ENCODE data around the gene IFT172. TPM values are rescaled to one million over a fixed set of nuclear protein-coding genes. Genes with fewer than 3 reads are reported as not detected.

The IFT172 gene
- total RNA-seq, 6 experiments from 2014 or later = 9.8 to 15.2 (median 13.2) TPM

DNA sequence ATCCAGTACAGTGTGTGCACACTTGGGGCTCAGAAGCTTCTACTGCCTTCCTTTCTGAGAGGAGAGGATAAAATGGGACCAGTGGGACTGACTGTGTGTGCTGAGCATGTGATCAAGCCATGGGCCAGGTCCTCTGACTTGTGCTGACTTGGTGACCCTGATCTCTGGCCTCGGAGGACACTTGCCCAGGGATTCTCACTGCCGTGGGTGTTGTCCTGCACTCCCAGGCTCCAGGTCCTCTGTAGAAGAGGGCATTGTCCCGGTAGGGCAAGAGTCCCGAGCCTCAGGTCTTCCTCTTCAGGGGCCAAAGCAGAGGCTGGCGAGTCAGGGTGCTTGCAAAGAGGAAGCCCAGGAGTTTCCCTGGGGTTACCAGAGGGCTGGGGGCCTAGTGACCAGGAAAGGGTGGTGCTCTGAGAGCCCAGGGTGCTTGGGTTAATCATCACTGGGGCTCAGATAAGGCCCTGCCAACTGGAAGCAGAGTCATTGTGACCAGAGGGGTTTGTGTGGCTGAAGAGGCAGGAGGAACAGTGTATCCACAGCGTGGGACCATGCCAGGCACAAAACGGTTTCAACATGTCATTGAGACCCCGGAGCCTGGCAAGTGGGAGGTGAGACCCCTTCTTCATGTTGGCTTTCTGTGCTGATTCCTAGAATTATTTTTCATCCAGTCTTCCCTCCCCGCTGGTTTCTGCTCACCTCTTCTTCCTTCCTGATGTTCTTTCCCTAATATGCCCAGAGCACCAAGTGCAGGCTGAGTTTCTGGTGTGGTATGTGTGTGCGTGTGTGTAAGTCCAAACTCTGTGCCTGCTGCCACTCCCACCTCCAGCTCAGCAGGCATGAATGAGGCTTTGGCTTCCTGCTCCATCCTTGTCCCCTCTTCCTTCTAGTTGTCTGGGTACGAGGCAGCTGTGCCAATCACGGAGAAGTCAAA is 7.1 kb upstream of the IFT172 start, which contains the start of gene GCKR:
Gene GCKR, plus strand, starts transcription at position 483 of the 931 bp plus-strand sequence. Its CDS starts 66 bp downstream, at position 549.
- H3K36me3 Mint-ChIP-seq (ENCODE audit: low read depth) = no peaks in the 10 kb centered on the region
- H3K27me3 Mint-ChIP-seq (ENCODE audit: insufficient read depth) = peaks cover 32% of the 10 kb centered on the region
- DNase-seq = peak; percentile 44
- H3K9me3 Mint-ChIP-seq = no peaks in the 10 kb centered on the region
- peaks cover 19% of the 10 kb centered on the region for H3K4me1 Mint-ChIP-seq (ENCODE audit: low read depth)
- peak within 1 kb of the TSS; percentile 80 for H3K4me3 Mint-ChIP-seq
- H3K27ac Mint-ChIP-seq = no peak within 1 kb of the TSS
- TF ChIP-seq, protein P1, sequence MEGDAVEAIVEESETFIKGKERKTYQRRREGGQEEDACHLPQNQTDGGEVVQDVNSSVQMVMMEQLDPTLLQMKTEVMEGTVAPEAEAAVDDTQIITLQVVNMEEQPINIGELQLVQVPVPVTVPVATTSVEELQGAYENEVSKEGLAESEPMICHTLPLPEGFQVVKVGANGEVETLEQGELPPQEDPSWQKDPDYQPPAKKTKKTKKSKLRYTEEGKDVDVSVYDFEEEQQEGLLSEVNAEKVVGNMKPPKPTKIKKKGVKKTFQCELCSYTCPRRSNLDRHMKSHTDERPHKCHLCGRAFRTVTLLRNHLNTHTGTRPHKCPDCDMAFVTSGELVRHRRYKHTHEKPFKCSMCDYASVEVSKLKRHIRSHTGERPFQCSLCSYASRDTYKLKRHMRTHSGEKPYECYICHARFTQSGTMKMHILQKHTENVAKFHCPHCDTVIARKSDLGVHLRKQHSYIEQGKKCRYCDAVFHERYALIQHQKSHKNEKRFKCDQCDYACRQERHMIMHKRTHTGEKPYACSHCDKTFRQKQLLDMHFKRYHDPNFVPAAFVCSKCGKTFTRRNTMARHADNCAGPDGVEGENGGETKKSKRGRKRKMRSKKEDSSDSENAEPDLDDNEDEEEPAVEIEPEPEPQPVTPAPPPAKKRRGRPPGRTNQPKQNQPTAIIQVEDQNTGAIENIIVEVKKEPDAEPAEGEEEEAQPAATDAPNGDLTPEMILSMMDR (IDR thresholded peaks at IDR 0.05) = no peak

DNA sequence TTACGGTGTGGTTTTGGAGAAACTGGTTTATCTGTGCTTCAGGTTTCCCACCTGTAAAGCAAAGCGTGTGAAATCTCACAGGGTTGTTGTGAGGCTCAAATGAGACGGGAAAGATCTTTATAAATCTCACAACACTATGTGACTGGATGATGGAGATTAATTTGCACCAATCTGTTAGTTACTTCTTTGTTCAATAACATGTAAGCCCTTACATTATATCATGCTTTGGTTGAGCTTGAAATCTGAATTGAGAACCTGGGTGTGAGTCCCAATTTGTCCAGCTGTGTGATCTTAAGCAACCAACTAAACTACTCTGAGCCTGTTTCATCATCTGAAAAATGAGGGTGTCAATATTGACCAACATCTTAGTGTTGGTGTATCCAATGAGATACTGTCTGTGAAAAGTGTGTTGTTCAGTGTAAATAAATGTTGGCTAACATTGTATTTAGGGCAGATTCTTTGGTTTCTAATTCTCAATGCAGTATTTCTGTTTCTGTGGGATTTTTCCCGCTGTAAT is 6.4 kb upstream of the IFT172 start:
- H3K9me3 Mint-ChIP-seq = no peaks in the 10 kb centered on the region
- H3K4me3 Mint-ChIP-seq = peak overlapping the region; percentile 80
- TF ChIP-seq, protein P1 (IDR thresholded peaks at IDR 0.05) = no peak
- no peak overlapping the region for H3K27ac Mint-ChIP-seq
- peaks cover 28% of the 10 kb centered on the region for H3K27me3 Mint-ChIP-seq (ENCODE audit: insufficient read depth)
- H3K36me3 Mint-ChIP-seq (ENCODE audit: low read depth) = no peaks in the 10 kb centered on the region
- H3K4me1 Mint-ChIP-seq (ENCODE audit: low read depth) = peaks cover 19% of the 10 kb centered on the region
- DNase-seq = no peak

DNA sequence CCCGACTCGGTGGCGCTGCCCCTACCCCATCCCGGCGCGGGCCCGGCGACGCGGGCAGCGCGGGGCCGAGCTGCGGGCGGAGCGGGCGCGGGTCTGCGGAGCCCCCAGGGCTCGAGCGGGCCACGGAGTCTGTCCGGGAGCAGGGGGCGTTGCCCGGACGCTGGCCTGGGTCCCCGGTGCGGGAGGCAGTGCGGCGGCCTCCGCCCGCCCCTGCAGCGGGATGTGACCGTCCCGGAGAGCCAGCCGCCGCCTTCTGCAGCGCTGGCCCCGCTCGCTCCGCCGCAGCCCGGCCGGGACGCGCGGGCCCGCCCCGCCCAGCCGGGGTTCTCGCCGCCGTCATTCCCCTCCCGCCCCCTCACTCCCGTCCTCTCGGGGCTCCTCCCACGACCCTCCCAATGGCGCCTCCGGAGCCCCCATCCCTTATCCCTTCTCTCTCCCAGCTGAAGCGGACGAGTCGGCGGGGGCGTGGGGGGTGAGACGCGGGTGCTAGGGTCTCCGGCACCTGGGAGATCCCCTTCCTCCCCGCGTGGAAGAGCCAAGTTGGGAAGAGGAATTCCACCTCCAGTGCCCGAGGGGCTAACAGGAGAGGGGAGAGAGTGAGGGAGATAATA is 5.5 kb upstream of the IFT172 start, which contains the start of gene FNDC4:
Gene FNDC4, minus strand, starts transcription at position 257 of the 611 bp plus-strand sequence. CDS start 521 bp downstream, outside the sequence.
- Mint-ChIP-seq H3K4me1 (ENCODE audit: low read depth) (peaks cover 23% of the 10 kb centered on the region), H3K9me3 (no peaks in the 10 kb centered on the region), H3K27me3 (ENCODE audit: insufficient read depth) (peaks cover 28% of the 10 kb centered on the region), H3K36me3 (ENCODE audit: low read depth) (no peaks in the 10 kb centered on the region), H3K27ac (no peak within 1 kb of the TSS), H3K4me3 (peak within 1 kb of the TSS; percentile 80)
- no peak for DNase-seq
- TF ChIP-seq, protein P1 (IDR thresholded peaks at IDR 0.05) = no peak

DNA sequence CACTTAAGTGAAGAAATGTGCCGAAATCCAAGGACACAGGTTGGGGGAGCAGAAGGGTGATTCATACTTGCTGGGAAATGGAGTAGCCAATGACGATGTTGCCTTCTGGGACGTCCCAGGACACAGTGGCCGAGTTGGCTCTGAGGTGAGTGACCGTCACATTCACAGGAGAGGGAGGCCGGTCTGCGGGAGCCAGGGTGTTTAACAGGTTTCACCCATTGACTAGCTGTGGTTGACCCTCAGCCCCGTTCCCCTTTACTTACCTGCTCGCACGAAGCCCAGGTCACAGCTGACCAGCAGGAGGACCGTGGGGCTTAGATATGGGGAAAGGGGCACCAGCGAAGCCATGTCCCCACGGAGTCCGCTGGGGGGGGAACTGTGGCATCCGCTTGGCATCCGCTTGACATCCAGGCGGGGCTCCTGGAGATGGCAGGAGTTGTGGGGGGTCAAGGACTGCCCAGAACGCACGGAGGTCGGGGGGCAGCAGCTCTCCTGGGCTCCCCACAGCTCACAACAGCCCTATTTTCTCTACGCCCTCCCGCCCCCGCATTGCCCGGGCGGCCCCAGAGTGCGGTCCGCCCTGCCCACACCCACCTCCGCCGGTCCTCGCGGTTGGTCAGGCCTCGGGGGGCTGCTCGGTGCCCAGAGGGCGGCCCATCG is 4.9 kb upstream of the IFT172 start:
- Mint-ChIP-seq H3K36me3 (ENCODE audit: low read depth) (no peaks in the 10 kb centered on the region), H3K27me3 (ENCODE audit: insufficient read depth) (peaks cover 28% of the 10 kb centered on the region), H3K27ac (no peak overlapping the region), H3K4me1 (ENCODE audit: low read depth) (peaks cover 29% of the 10 kb centered on the region), H3K4me3 (peak overlapping the region; percentile 76), H3K9me3 (no peaks in the 10 kb centered on the region)
- TF ChIP-seq, protein P1 (IDR thresholded peaks at IDR 0.05) = 0 out of 2 replicates have a peak, but pooled peaks have one; percentile 23
- DNase-seq = no peak

DNA sequence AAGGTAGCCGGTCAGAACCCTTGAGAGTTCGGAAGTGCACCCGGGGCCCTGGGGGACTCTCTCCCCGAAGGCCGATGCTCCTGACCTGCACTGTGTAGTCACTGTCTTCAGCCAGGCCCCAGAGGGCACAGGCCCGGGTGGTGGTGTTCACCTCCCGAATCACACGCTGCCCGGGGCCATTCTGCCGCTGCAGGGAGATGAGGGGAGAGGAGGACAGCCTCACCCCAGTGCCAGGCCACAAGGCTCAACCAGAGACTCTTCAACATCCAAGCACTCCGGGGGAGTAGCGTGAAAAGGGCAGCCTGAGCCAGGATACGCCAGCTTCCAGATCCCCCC is 4.4 kb upstream of the IFT172 start:
- TF ChIP-seq, protein P1 (IDR thresholded peaks at IDR 0.05) = no peak
- no peaks in the 10 kb centered on the region for H3K36me3 Mint-ChIP-seq (ENCODE audit: low read depth)
- DNase-seq = no peak
- no peaks in the 10 kb centered on the region for H3K9me3 Mint-ChIP-seq
- H3K4me1 Mint-ChIP-seq (ENCODE audit: low read depth) = peaks cover 34% of the 10 kb centered on the region
- peaks cover 25% of the 10 kb centered on the region for H3K27me3 Mint-ChIP-seq (ENCODE audit: insufficient read depth)
- H3K4me3 Mint-ChIP-seq = peak overlapping the region; percentile 76
- H3K27ac Mint-ChIP-seq = no peak overlapping the region

All from HFFc6 (cell line).